EL (cell line): Measurements from ENCODE around the gene SMTNL1.
A peak's percentile ranks its signal among the peaks of the same experiment; 100 is the strongest.
"Not testable (repeated sequence)": the region's sequence is repeated elsewhere in the genome, so short reads cannot be mapped to it uniquely, and the experiment has no call there.

Experiments
- DNase-seq: peaks from one replicate; pipeline ENCODE4 v3.0.0-alpha.2; 2016

SMTNL1 gene

GRCh38 chr11:57508341-57509170 lies 28.8 kb upstream of the SMTNL1 start:
- DNase-seq: no peak

GRCh38 chr11:57511741-57512430 lies 25.5 kb upstream of the SMTNL1 start:
- no peak for DNase-seq

- no peak for DNase-seq
Observed at GRCh38 chr11:57512646-57513451, 24.5 kb upstream of the SMTNL1 start.

GRCh38 chr11:57513452-57513795 lies 24.0 kb upstream of the SMTNL1 start:
- DNase-seq: no peak

GRCh38 chr11:57513911-57514537 lies 23.4 kb upstream of the SMTNL1 start:
- peak; percentile 52 for DNase-seq

GRCh38 chr11:57514538-57515331 lies 22.7 kb upstream of the SMTNL1 start:
- peak; percentile 52 for DNase-seq

GRCh38 chr11:57515332-57516060 lies 21.9 kb upstream of the SMTNL1 start, which contains the start of gene SLC43A1:
SLC43A1 (minus strand) TSS chr11:57515702; CDS start chr11:57514111, 1,591 bp downstream.
- DNase-seq: peak; percentile 60

GRCh38 chr11:57516061-57516443 lies 21.3 kb upstream of the SMTNL1 start:
- no peak for DNase-seq

GRCh38 chr11:57521116-57521515 lies 16.3 kb upstream of the SMTNL1 start:
- no peak for DNase-seq

- no peak for DNase-seq
Observed at GRCh38 chr11:57523419-57523818, 14.0 kb upstream of the SMTNL1 start.

- peak; percentile 60 for DNase-seq
Observed at GRCh38 chr11:57527056-57527631, 10.3 kb upstream of the SMTNL1 start.

- no peak for DNase-seq
Observed at GRCh38 chr11:57529012-57529411, 8.4 kb upstream of the SMTNL1 start.

GRCh38 chr11:57530215-57530595 lies 7.2 kb upstream of the SMTNL1 start:
- no peak for DNase-seq

GRCh38 chr11:57530596-57531507 lies 6.5 kb upstream of the SMTNL1 start, which contains the start of gene TIMM10:
TIMM10 (minus strand) TSS chr11:57530754; CDS start chr11:57530189, 565 bp downstream.
- DNase-seq: peak; percentile 97

GRCh38 chr11:57534449-57534848 lies 2.9 kb upstream of the SMTNL1 start:
- DNase-seq: not testable (repeated sequence)

- peak; percentile 36 for DNase-seq
Observed at GRCh38 chr11:57539342-57539741, 1.9 kb downstream of the SMTNL1 start.

GRCh38 chr11:57541169-57541568 lies 3.8 kb downstream of the SMTNL1 start:
- DNase-seq: no peak

- no peak for DNase-seq
Observed at GRCh38 chr11:57542582-57542981, 5.2 kb downstream of the SMTNL1 start.

- DNase-seq: no peak
Observed at GRCh38 chr11:57543593-57543992, 6.2 kb downstream of the SMTNL1 start.

GRCh38 chr11:57544566-57544965 lies 7.2 kb downstream of the SMTNL1 start:
- no peak for DNase-seq
